WTC11 (cell line): Measurements from ENCODE around the gene AEBP2. TPM values are rescaled to one million over a fixed set of nuclear protein-coding genes. Genes with fewer than 3 reads are reported as not detected.
"Not testable (repeated sequence)": the region's sequence is repeated elsewhere in the genome, so short reads cannot be mapped to it uniquely, and the experiment has no call there.

ENCODE experiments used
- ATAC-seq: fragments of 200-7000 bp; cut with Tn5 transposase; 2 replicates; pipeline ENCODE4 v1.10.0; 2021; ENCODE audit warnings: mild to moderate bottlenecking, moderate library complexity
- CTCF ChIA-PET: fragments of 300-600 bp; sonication (Branson Sonifier 250); formaldehyde crosslinking; loops from one replicate; lab custom pipeline; 2021; ENCODE audit warnings: antibody characterized with exemption; lab: Charles Lee
- POLR2A ChIA-PET: fragments of 350-600 bp; sonication (Branson Sonifier 250); formaldehyde crosslinking; loops from one replicate; lab custom pipeline; 2021; ENCODE audit warnings: antibody characterized with exemption; lab: Charles Lee
- DNase-seq: peaks from one replicate; pipeline ENCODE4 v3.0.0; 2021; ENCODE audit warnings: low spot score
- H3K27ac Mint-ChIP-seq: 2 replicates; pipeline ENCODE4 v1.8.0; 2021; ENCODE audit warnings: mixed read lengths
- H3K27me3 Mint-ChIP-seq: 2 replicates; pipeline ENCODE4 v1.8.0; 2021; ENCODE audit warnings: low read depth, mild to moderate bottlenecking, moderate library complexity, mixed read lengths
- H3K36me3 Mint-ChIP-seq: 2 replicates; pipeline ENCODE4 v1.8.0; 2021; ENCODE audit warnings: mixed read lengths
- H3K4me1 Mint-ChIP-seq: 2 replicates; pipeline ENCODE4 v1.8.0; 2022; ENCODE audit warnings: mixed read lengths
- H3K4me3 Mint-ChIP-seq: 2 replicates; pipeline ENCODE4 v1.8.0; 2021; ENCODE audit warnings: mild to moderate bottlenecking, moderate library complexity, mixed read lengths
- H3K9me3 Mint-ChIP-seq: 2 replicates; pipeline ENCODE4 v1.8.0; 2021; ENCODE audit warnings: mixed read lengths
- EMX1 ChIP-seq: fragments of 250-450 bp; sonication (Bioruptor Pico); IDR thresholded peaks from 2 replicates; pipeline ENCODE4 v1.8.0; 2021; ENCODE audit warnings: mild to moderate bottlenecking
- FOXK1 ChIP-seq: sonication (generic); formaldehyde crosslinking; IDR thresholded peaks from 2 replicates; pipeline ENCODE4 v1.8.0; 2022; ENCODE audit warnings: mild to moderate bottlenecking, moderate library complexity, missing genetic modification reagents
- GRHL2 ChIP-seq: fragments of 250-450 bp; sonication (Bioruptor Pico); IDR thresholded peaks from 2 replicates; pipeline ENCODE4 v1.8.0; 2022; ENCODE audit warnings: mild to moderate bottlenecking, moderate library complexity; ENCODE audit not compliant: insufficient replicate concordance, severe bottlenecking
- IRF2 ChIP-seq: sonication (generic); formaldehyde crosslinking; IDR thresholded peaks from 2 replicates; pipeline ENCODE4 v1.8.0; 2022; ENCODE audit warnings: low read depth, missing genetic modification reagents, borderline replicate concordance
- JAZF1 ChIP-seq: fragments of 250-450 bp; sonication (Bioruptor Pico); IDR thresholded peaks from 2 replicates; pipeline ENCODE4 v1.9.0; 2021; ENCODE audit warnings: moderate library complexity, mild to moderate bottlenecking, inconsistent platforms
- KAT7 ChIP-seq: sonication (generic); formaldehyde crosslinking; IDR thresholded peaks from 2 replicates; pipeline ENCODE4 v1.8.1; 2023; ENCODE audit warnings: missing genetic modification reagents, mild to moderate bottlenecking, borderline replicate concordance
- MYBL2 ChIP-seq: sonication (generic); formaldehyde crosslinking; IDR thresholded peaks from 2 replicates; pipeline ENCODE4 v1.8.1; 2023; ENCODE audit warnings: mild to moderate bottlenecking, moderate library complexity, missing genetic modification reagents
- OVOL2 ChIP-seq: fragments of 250-450 bp; sonication (Bioruptor Pico); IDR thresholded peaks from 2 replicates; pipeline ENCODE4 v1.9.0; 2021; ENCODE audit warnings: mild to moderate bottlenecking, borderline replicate concordance
- RELA ChIP-seq: sonication (generic); formaldehyde crosslinking; IDR thresholded peaks from 2 replicates; pipeline ENCODE4 v1.8.1; 2022; ENCODE audit warnings: missing genetic modification reagents, mild to moderate bottlenecking, borderline replicate concordance
- SMAD3 ChIP-seq: sonication (generic); formaldehyde crosslinking; IDR thresholded peaks from 2 replicates; pipeline ENCODE4 v1.8.0; 2022; ENCODE audit warnings: missing genetic modification reagents, mild to moderate bottlenecking, borderline replicate concordance
- TCF7 ChIP-seq: sonication (generic); formaldehyde crosslinking; IDR thresholded peaks from 2 replicates; pipeline ENCODE4 v1.8.0; 2022; ENCODE audit warnings: mild to moderate bottlenecking, low read depth, missing genetic modification reagents, moderate library complexity
- TP53 ChIP-seq: sonication (generic); formaldehyde crosslinking; IDR thresholded peaks from 2 replicates; pipeline ENCODE4 v1.8.1; 2023; ENCODE audit warnings: mild to moderate bottlenecking, missing genetic modification reagents
- ZNF138 ChIP-seq: sonication (generic); formaldehyde crosslinking; conservative IDR thresholded peaks from 2 replicates; pipeline ENCODE4 v1.8.1; 2022; ENCODE audit warnings: mild to moderate bottlenecking, moderate library complexity, missing genetic modification reagents
- ZNF219 ChIP-seq: sonication (generic); formaldehyde crosslinking; IDR thresholded peaks from 2 replicates; pipeline ENCODE4 v1.8.0; 2023; ENCODE audit warnings: missing genetic modification reagents, mild to moderate bottlenecking, borderline replicate concordance
- ZNF317 ChIP-seq: sonication (generic); formaldehyde crosslinking; IDR thresholded peaks from 2 replicates; pipeline ENCODE4 v1.8.1; 2023; ENCODE audit warnings: low read depth, mild to moderate bottlenecking, moderate library complexity, missing genetic modification reagents, borderline replicate concordance
- ZNF396 ChIP-seq: fragments of 250-450 bp; sonication (Bioruptor Pico); IDR thresholded peaks from 2 replicates; pipeline ENCODE4 v1.8.0; 2021; ENCODE audit warnings: mild to moderate bottlenecking, moderate library complexity, borderline replicate concordance
- ZNF416 ChIP-seq: fragments of 250-450 bp; sonication (Bioruptor Pico); IDR thresholded peaks from 2 replicates; pipeline ENCODE4 v1.9.0; 2021; ENCODE audit warnings: mild to moderate bottlenecking, inconsistent platforms
- ZNF423 ChIP-seq: fragments of 250-450 bp; sonication (Bioruptor Pico); IDR thresholded peaks from 2 replicates; pipeline ENCODE4 v2.1.2; 2022; ENCODE audit warnings: mild to moderate bottlenecking, moderate library complexity
- ZNF671 ChIP-seq: fragments of 250-450 bp; sonication (Bioruptor Pico); IDR thresholded peaks from 2 replicates; pipeline ENCODE4 v1.8.0; 2021; ENCODE audit warnings: mild to moderate bottlenecking
- total RNA-seq: library from RNA; stranded (reverse); gene quantifications from 3 replicates; pipeline ENCODE4 v1.2.3, GENCODE V29; 2021
- TF ChIP-seq, protein P1 (sequence below): sonication (generic); formaldehyde crosslinking; IDR thresholded peaks from 2 replicates; pipeline ENCODE4 v1.8.1; 2022; ENCODE audit warnings: low read depth, missing genetic modification reagents, borderline replicate concordance
- TF ChIP-seq, protein P2 (sequence below): sonication (generic); formaldehyde crosslinking; IDR thresholded peaks from 2 replicates; pipeline ENCODE4 v1.8.1; 2023; ENCODE audit warnings: mild to moderate bottlenecking, missing genetic modification reagents, moderate library complexity
- TF ChIP-seq, protein P3 (sequence below): fragments of 250-450 bp; sonication (Bioruptor Pico); IDR thresholded peaks from 2 replicates; pipeline ENCODE4 v1.9.0; 2021; ENCODE audit warnings: mild to moderate bottlenecking, borderline replicate concordance

The AEBP2 gene
- total RNA-seq, 1 experiment from 2014 or later = 65.9 TPM

DNA sequence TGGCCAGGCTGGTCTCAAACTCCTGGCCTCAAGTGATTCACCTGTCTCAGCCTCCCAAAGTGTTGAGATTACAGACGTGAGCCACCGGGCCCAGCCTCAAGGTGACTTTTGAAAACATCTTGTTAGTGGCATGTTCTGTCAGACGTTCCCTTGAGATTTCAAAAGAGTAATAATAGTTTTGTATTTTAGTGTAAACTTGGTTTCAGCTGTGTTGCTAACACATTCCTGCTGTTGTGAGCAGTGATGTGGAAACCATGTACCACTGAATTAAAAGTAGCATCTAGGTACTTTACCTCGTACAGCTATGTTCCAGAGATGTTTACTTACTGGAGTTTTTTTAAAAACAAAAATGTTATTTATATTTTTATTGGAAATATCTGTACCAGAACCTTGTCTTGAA is 111.3 kb downstream of the AEBP2 start:
- ATAC-seq (no peak), DNase-seq (no peak)
- TF ChIP-seq MYBL2 (CRISPR knock-in tag) = no peak
- no peak for TF ChIP-seq IRF2
- TF ChIP-seq ZNF219 = no peak
- TF ChIP-seq FOXK1 = no peak
- TF ChIP-seq, protein P1, sequence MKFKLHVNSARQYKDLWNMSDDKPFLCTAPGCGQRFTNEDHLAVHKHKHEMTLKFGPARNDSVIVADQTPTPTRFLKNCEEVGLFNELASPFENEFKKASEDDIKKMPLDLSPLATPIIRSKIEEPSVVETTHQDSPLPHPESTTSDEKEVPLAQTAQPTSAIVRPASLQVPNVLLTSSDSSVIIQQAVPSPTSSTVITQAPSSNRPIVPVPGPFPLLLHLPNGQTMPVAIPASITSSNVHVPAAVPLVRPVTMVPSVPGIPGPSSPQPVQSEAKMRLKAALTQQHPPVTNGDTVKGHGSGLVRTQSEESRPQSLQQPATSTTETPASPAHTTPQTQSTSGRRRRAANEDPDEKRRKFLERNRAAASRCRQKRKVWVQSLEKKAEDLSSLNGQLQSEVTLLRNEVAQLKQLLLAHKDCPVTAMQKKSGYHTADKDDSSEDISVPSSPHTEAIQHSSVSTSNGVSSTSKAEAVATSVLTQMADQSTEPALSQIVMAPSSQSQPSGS (CRISPR knock-in tag) = no peak
- no peak for TF ChIP-seq SMAD3 (CRISPR knock-in tag)
- Mint-ChIP-seq H3K27ac (no peak overlapping the region), H3K4me3 (no peak overlapping the region), H3K9me3 (no peaks in the 10 kb centered on the region), H3K27me3 (no peaks in the 10 kb centered on the region), H3K4me1 (peaks cover 18% of the 10 kb centered on the region), H3K36me3 (no peaks in the 10 kb centered on the region)
- CTCF ChIA-PET = interaction anchor here (1.0 kb wide), 1 partner anchor 11 kb away, joined by 3 read pairs; no protein-coding TSS in a partner anchor
- POLR2A ChIA-PET = no interaction called here

DNA sequence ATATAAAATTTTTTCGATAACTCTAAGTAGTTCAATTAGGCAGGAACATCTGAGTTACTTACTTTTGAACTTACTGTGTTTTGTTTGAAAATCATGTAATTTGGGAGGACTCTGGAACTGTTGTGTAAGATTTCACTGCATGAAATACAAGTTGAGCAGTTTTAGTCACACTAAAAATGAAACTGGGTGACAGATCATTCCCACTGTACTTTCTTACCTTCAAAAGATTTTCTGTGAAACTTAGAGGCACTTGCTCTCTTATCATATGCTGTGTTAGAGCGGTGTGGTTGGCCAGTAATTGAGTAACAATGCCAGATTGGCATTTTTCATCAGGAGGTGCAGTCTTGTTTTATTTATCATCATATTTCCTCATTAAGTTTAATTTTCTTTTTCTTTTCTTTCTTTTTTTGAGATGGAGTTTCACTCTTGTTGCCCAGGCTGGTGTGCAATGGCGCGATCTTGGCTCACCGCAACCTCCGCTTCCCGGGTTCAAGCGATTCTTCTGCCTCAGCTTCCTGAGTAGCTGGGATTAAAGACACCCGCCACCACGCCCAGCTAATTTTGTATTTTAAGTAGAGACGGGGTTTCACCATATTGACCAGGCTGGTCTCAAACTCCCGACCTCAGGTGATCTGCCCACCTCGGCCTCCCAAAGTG is 113.3 kb downstream of the AEBP2 start:
- DNase-seq, CTCF ChIA-PET, H3K9me3 Mint-ChIP-seq, H3K27ac Mint-ChIP-seq, H3K36me3 Mint-ChIP-seq, POLR2A ChIA-PET, H3K27me3 Mint-ChIP-seq, H3K4me3 Mint-ChIP-seq, ATAC-seq, H3K4me1 Mint-ChIP-seq: not testable (repeated sequence)

DNA sequence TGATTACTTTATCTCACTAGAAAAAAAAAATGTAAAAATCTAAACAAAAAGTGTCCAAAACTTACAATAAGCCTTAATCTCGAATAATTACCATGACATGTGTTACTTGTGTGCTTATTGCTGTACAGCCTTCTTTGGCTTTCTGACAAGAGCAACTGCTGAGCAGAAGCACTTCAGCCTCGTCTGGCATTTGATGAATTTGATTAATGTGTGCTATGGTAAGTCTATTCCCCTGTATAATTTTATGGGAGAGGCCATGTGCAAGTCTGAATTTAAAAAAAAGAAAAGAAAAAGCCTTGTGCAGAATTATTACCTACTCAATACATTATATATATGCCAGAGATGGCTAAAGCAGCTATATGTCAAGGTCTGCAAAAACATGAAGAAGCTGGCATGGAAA is 113.9 kb downstream of the AEBP2 start:
- TF ChIP-seq ZNF423 (CRISPR knock-in tag) (no peak), OVOL2 (no peak), KAT7 (no peak), ZNF138 (CRISPR knock-in tag) (no peak), JAZF1 (no peak), TP53 (CRISPR knock-in tag) (no peak), ZNF671 (CRISPR knock-in tag) (no peak), EMX1 (CRISPR knock-in tag) (no peak), ZNF416 (CRISPR knock-in tag) (no peak), ZNF317 (CRISPR knock-in tag) (no peak)
- TF ChIP-seq, protein P2, sequence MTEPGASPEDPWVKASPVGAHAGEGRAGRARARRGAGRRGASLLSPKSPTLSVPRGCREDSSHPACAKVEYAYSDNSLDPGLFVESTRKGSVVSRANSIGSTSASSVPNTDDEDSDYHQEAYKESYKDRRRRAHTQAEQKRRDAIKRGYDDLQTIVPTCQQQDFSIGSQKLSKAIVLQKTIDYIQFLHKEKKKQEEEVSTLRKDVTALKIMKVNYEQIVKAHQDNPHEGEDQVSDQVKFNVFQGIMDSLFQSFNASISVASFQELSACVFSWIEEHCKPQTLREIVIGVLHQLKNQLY (CRISPR knock-in tag) = no peak
- Mint-ChIP-seq H3K36me3 (no peaks in the 10 kb centered on the region), H3K4me3 (no peak overlapping the region), H3K27me3 (no peaks in the 10 kb centered on the region), H3K4me1 (no peaks in the 10 kb centered on the region), H3K9me3 (no peaks in the 10 kb centered on the region), H3K27ac (no peak overlapping the region)
- no peak for DNase-seq
- ChIA-PET POLR2A (no interaction called here), CTCF (no interaction called here)
- no peak for ATAC-seq

DNA sequence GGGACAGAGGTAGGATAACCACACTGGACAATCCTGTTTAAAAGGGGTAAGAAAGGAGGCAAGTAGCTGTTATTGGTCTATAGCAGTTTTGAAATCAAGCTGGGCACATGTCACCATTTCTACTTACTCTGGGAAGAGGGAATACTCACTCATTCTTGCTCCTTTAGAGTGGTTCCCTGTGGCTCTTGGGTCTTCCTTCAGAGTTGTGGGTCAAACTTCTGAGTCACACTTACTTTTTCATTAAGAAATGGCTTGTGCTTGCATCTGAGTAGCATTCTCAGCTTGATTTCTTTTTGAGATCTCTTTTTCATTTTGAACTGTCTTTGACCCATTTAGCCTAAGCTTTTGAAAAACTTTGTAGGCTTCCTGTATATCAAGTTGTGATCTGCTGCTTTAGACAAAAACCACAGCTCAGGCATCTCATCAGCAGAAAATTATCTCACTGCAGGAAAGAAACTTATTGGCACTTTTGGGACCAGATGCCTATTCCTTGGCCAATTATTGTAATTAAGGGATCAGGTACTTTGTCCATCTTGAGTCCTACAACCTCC is 122.2 kb downstream of the AEBP2 start:
- ChIA-PET CTCF (no interaction called here), POLR2A (no interaction called here)
- ATAC-seq (no peak), DNase-seq (no peak)
- H3K36me3 Mint-ChIP-seq = peaks cover 6% of the 10 kb centered on the region; the same call in 1 of the 2 replicates
- no peaks in the 10 kb centered on the region for H3K4me1 Mint-ChIP-seq
- no peaks in the 10 kb centered on the region for H3K9me3 Mint-ChIP-seq
- no peaks in the 10 kb centered on the region for H3K27me3 Mint-ChIP-seq
- no peak overlapping the region for H3K4me3 Mint-ChIP-seq
- TF ChIP-seq TCF7 (CRISPR knock-in tag) (no peak), JAZF1 (no peak), ZNF396 (CRISPR knock-in tag) (no peak), RELA (CRISPR knock-in tag) (no peak), GRHL2 (CRISPR knock-in tag) (no peak), TP53 (CRISPR knock-in tag) (no peak), ZNF138 (CRISPR knock-in tag) (no peak), ZNF671 (CRISPR knock-in tag) (no peak), EMX1 (CRISPR knock-in tag) (no peak)
- TF ChIP-seq, protein P3, sequence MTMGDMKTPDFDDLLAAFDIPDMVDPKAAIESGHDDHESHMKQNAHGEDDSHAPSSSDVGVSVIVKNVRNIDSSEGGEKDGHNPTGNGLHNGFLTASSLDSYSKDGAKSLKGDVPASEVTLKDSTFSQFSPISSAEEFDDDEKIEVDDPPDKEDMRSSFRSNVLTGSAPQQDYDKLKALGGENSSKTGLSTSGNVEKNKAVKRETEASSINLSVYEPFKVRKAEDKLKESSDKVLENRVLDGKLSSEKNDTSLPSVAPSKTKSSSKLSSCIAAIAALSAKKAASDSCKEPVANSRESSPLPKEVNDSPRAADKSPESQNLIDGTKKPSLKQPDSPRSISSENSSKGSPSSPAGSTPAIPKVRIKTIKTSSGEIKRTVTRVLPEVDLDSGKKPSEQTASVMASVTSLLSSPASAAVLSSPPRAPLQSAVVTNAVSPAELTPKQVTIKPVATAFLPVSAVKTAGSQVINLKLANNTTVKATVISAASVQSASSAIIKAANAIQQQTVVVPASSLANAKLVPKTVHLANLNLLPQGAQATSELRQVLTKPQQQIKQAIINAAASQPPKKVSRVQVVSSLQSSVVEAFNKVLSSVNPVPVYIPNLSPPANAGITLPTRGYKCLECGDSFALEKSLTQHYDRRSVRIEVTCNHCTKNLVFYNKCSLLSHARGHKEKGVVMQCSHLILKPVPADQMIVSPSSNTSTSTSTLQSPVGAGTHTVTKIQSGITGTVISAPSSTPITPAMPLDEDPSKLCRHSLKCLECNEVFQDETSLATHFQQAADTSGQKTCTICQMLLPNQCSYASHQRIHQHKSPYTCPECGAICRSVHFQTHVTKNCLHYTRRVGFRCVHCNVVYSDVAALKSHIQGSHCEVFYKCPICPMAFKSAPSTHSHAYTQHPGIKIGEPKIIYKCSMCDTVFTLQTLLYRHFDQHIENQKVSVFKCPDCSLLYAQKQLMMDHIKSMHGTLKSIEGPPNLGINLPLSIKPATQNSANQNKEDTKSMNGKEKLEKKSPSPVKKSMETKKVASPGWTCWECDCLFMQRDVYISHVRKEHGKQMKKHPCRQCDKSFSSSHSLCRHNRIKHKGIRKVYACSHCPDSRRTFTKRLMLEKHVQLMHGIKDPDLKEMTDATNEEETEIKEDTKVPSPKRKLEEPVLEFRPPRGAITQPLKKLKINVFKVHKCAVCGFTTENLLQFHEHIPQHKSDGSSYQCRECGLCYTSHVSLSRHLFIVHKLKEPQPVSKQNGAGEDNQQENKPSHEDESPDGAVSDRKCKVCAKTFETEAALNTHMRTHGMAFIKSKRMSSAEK (CRISPR knock-in tag) = no peak
- no peak overlapping the region for H3K27ac Mint-ChIP-seq
